ENCODE measurements around the gene CYP4A22.
"Not testable (repeated sequence)": the region's sequence is repeated elsewhere in the genome, so short reads cannot be mapped to it uniquely, and the experiment has no call there.

CYP4A22 gene

DNA sequence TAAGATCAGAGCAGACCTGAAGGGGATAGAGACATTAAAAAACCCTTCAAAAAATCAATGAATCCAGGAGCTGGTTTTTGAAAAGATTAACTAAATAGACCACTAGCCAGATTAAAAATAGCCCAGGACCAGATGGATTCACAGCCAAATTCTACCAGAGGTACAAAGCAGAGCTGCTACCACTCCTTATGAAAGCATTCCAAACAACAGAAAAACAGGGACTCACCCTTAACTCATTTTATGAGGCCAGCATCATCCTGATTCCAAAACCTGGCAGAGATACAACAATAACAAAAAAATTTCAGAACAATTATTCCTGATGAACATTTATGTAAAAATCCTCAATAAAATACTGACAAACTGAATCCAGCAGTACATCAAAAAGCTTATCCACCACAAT, 19.2 kb downstream of the CYP4A22 start:
- DNase-seq (ENCODE audit: low spot score): not testable (repeated sequence)

DNA sequence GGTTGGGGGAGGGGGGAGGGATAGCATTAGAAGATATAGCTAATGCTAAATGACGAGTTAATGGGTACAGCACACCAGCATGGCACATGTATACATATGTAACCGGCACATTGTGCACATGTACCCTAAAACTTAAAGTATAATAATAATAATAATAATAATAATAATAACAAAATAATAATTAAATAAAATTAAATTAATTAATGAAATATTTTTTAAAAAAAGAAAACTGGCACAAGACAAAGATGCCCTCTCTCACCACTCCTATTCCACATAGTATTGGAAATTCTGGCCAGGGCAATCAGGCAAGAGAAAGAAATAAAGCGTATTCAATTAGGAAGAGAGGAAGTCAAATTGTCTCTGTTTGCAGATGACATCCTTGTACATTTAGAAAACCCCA, 20.7 kb downstream of the CYP4A22 start:
- not testable (repeated sequence) for DNase-seq (ENCODE audit: low spot score)

DNA sequence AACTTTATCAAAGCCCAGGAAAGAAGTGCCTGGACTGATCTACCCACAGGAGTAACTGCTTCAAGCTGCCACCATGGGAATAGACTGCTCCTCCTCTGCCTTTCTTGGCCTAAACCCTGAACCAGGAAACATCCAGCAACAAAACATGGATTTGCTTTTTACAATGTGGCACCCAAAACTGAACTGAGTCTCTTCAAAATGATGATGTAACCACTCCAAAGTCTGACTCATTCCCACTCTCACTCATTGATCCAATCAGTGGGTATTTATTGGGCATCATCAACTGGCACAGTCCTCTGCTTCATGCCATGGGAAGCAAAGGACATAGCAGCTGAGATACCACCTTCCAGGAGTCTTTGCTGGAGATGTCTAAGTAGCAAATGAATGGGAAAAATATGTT, 23.5 kb downstream of the CYP4A22 start:
- DNase-seq (ENCODE audit: low spot score): no peak

DNA sequence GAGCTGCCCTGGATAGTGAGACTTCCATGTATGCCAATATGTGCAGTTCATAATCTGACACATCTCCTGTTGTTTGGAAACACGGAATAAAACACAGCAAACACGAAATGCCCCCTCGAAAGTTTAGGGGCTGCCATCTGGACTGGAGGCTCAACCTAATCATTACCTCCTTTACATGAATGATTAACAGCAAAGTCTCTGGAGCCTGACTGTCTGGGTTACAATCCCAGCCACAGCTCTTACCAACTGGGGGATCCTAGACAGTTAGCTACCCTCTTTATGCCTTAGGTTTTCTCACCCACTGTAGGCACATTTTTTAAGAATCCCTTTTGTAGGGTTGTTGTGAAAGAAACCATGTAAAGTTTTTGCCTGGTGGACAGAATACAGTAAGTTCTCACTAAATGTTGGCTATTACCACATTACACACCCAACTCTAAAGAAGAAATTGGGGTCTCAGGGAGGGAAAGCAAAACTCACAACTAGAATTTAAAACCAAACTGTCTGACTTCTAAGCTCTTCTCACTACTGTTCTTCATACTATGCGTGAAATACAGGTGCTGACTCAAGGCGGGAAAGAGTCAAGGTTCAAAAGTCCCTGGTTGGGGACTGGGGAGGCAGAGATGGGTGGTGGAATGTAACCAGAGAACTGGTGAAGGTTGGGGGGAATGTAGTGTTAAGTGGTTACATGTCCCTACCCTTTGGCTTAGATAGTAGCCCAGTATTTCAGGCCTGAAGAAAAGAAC, 24.2 kb downstream of the CYP4A22 start:
- no peak for DNase-seq (ENCODE audit: low spot score)

DNA sequence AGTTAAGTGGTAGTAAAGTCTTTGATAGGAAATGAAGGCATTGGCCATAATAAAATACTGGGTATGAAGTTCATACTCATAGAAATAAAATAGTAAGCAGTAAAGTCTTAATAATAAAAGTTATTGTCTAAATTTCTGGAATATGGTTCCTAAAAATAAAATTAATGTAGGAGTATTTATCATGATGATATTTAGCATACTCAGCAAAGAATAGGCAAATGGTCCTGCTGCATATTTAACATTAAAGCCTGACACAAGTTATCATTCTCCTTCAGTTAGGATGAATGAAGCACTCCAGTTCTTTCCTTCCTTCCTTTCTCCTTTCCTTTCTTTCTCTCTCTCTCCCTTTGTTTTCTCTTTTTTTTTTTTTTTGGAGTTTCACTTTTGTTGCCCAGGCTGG, 27.3 kb downstream of the CYP4A22 start:
- no peak for DNase-seq (ENCODE audit: low spot score)

DNA sequence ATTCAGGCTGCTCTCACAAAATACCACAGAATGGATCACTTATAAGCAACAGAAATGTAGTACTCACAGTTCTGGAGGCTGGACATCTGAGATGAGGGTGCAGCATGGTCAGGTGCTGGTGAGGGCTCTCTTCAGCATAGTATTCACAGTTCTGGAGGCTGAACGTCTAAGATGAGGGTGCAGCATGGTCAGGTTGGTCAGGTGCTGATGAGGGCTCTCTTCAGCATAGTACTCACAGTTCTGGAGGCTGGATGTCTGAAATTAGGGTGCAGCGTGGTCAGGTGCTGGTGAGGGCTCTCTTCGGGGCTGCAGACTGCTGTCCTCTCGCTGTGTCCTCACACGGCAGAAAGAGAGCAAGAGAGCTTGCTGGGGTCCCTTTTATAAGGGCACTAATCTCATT, 35.5 kb downstream of the CYP4A22 start:
- DNase-seq (ENCODE audit: low spot score): no peak

DNA sequence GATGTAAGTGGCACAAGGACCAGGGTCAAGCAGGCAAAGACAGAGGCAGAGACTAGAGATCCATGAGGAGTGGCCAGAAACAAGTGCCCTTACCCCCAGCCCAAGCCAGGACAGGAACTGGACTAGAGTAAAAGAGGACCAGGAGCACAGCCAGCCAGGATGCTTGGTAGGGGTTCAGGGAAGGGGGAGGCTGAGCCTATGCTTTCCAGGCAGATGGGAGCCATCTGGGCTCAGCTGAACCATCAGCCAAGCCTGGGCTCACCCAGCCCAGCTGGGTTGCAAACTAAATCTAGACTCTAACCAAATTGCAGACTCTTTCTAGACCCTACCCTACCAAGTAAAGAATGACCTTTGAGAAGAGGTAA, 37.4 kb downstream of the CYP4A22 start:
- no peak for DNase-seq (ENCODE audit: low spot score)

DNA sequence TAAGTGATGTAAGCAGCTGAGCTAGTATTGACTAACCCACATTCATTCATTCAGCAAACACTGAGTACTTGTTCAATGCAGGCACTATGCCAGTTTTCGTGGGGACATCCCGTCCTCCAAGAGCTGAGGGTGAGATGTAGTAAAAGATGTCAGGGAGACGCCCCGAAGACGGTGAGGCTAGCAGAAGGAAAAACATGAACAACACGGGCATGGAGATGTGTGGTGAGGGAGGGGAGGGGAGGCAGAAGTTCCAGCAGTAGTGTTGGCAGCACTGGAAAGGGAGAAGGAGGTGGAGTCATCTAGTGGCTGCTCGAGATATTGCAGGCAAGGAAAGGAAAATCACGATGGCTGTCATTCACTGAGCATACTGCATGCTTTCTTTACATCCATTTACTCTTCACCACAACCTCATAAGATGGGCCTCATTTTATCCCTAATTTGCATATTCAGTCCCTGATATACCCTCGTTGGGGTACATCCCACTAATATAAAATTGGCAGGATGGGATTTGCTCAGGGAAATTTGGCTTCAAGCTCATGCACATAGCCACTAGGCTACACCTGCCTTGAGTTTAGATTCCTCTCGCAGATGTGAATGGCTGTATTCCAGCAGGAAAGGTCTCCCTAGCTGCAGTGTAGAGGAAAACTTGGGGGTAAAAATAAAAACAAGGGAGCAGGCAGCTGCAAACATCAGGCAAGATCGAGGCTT, 38.1 kb downstream of the CYP4A22 start:
- DNase-seq (ENCODE audit: low spot score): peak; percentile 86

DNA sequence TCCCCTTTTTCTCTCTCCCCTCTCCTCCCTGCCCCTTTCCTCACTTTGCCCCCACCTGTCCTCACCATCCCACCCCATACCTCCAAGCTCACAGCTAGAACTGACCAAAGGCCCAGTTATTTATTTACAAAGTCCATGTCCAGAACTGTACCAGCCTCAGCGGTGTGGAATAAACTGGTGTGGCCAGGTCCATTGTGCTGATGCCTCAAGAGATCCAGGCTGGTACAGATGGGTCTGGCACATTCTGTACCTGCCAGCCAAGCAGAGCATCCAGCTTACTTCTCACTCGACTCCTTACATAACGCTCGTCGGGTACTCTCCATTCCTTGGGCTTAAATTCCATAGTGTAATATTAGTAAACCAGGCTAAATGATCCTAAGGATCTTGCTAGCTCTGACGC, 40.8 kb downstream of the CYP4A22 start:
- DNase-seq (ENCODE audit: low spot score): no peak

DNA sequence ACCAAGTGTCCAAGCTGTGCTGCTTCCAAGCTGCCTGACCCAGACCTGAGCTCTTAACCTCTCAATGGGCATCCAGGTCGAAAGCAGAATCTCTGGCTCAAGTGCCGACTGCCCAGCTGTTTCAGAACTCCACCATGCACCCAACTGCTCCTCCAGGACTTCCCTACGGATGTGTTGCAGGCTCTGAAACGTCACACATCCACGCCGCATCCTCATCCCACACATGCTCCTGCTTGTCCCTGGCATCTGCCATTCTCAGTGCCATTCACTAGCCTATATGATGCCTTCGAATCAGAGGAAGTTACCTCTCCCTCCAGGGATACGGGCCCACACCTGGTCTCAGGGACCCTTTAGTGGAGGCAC, 41.4 kb downstream of the CYP4A22 start:
- no peak for DNase-seq (ENCODE audit: low spot score)

DNA sequence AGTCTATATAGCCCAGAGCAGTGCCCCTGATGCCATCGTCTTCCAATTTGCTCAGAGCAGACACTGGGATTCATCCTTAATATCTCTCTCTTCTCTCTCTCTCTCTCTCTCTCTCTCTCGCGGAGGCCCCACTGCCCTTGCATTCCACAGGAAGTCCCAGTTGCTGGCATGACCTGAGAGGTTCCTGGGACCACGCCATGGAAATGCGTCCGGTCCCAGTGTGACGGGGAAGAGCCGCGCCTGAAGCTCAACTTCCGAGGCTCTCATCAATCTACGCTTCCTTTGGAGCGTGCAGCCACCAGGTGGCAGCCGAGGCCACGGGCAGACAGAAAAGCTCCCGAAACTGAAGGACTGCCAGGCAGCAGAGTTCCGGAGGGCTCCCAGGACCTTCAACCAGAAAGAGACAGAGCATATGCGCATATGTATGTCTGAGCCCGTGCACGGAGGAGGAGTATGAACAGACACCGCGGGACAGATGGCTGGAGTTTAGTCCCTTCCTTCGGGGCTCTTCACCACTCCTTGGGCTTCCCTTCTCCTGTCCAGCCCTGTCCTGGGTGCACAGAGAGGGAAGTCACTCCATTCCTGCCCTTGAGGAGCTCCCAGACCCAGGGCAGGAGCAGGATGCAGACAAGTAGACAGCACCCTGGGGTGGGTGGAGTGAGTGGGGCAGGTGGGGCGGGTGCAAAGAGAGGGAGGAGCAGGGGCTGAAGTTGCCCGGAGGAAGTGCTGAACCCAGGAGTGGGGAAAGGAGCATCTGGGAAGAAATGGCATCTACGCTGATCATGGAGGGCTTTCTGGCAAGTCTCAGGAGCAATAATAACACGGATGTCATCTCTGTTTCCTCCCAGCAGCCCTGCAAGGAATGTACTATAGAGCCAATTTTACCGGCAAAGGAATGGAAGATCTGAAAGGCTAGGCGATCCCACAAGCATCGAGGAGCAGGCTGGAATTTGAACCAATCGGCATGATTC, 42.1 kb downstream of the CYP4A22 start:
- DNase-seq (ENCODE audit: low spot score): peak; percentile 94

DNA sequence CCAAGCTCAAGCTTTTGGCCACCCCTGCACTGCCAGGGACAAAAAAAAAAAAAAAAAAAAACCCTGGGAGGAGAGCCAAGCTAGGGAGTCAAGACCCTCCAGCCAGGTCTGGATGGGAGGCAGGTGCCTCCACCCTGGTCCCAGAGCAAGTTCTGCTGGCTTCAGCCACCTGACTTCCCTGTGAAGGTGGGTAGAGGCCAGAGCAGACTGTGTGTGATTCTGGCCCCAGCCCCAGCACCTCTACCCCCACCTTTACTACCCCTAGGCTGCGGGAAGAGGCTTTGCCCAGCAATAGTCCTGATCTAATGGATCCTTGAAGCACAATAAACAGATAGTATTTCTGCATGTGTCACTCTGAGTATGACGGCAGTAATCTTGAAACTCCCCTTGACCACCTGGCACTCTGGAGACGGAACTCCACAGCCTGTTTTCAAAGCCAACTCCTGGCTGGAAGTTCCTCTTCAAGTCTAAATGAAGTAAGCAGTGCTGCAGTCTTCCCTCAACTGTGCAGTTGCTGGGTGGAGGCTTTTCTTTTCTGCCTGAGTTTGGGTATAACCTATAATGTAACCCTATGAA, 42.8 kb downstream of the CYP4A22 start:
- DNase-seq (ENCODE audit: low spot score): no peak

DNA sequence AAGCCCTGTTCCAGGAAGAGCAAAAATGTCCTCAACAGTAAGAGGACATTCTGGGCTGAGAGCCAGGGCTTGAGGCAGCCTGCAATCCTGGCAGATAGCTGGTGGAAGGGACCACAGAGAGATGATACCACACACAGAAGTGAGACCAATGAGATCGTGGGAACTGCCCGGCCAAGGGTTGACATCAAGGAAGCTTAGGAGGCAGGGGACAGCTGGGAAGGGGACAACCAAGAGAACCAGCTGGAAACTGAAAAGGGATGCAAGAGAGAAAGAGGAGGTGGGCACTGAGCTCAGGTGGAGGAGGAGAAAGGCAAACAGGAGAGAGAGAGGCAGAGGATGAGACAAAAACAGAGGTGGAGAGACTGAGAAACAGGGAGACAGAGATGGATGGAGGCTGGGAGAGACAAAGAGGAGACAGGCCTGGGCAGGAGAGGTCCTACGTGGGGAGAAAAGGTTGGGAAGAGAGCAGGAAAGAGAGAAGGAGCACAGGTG, 43.4 kb downstream of the CYP4A22 start:
- no peak for DNase-seq (ENCODE audit: low spot score)

DNA sequence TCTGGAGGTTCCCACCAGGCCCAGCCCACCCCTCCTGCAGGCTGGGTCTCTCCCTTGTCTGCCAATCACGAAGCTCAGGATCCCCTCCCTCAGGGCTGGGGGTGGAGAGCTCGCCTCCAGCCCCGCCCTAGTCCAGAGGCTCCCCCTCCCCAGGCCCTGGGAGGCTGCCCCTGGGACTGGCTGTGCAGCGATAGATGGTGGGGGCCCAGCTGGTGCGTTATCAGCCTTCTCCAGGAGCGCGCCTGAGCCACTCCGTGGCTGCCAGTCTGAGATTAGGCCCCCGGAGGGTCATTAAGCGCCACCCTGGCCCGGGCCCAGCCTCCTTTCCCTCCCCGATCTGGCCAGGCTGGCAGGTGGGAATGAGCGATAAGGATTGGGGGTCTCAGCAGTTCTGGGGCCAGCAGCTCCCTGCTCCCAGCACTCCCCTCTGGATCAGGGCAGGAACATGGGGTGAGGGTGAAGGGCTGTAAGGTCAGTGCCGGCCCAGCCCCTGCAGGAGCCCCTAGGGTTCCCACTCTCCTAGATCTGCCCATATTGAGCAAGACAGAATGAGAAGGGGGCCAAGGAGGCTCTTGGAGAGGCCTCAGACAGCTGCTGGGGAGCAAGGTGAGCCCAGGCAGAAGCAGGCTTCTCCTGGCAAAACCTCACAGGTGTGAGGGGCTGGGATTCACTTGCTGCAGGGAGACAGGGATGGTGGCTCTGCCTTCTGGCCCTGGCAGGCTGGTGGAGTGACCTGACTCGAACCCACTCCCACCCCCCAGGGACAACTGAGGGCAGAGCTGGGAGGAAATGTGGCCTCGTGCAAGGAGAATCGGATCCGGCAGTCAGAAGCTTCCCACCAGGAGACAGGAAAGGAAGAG, 44.1 kb downstream of the CYP4A22 start:
- no peak for DNase-seq (ENCODE audit: low spot score)

DNA sequence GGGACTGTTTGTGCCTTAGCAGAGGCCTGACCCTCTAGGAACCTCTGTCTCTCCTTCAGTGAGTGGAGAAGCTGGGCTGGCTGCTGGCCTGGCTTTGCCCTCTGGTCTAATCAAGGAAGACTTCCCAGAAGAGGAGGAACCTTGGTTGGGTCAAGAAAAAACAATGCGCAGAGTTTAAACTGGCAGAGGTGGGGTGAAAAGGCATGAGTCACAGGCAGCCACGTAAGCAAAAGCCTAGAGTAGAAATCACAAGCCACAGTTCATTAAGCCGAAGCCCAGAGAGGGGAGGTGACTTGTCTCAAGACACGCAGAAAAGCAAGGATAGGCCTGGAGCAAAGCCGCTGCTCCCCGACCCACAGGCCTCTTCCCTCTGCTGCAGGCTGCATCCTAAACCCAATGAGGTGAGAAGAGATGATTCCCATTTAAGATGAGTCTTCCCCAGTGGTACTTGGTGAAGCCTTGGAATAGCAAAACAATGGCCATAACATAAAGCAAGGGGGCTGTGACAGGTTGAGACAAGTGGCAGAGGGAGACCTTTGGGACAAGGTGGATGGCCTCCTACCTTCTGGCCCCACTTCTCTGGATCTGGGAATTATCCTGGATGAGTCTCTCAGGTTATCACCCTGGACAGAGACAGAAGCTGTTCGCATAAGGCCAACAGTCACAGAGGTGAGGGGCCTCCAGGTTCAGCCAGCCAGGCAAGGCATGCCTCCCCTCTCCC, 44.9 kb downstream of the CYP4A22 start:
- no peak for DNase-seq (ENCODE audit: low spot score)

DNA sequence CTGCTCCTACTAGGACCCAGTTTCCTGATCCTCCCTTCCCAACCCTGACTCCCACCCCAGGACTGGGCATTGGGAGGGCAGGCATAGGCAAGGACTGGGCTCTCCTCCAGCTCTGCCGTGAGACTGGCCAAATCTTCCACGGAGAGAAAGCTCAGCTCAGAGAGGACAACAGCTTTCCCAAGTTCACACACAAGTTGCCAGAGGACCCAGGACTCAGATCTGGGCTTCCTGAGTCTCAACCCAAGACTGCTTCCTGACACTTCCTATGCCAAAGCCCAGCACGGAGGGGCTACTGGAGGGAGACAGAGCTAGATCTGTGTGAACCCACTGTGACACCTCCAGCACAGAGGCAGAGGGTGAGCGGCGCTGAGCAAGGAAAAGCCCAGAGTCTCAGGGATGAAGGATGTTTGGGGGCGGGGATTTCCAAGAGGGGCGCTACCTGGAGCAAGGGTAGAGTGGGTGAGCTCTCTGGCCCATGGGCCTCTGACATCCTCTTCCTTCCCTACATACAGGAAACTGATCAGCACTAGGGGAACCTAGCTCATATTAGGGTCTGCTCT, 45.5 kb downstream of the CYP4A22 start:
- no peak for DNase-seq (ENCODE audit: low spot score)

DNA sequence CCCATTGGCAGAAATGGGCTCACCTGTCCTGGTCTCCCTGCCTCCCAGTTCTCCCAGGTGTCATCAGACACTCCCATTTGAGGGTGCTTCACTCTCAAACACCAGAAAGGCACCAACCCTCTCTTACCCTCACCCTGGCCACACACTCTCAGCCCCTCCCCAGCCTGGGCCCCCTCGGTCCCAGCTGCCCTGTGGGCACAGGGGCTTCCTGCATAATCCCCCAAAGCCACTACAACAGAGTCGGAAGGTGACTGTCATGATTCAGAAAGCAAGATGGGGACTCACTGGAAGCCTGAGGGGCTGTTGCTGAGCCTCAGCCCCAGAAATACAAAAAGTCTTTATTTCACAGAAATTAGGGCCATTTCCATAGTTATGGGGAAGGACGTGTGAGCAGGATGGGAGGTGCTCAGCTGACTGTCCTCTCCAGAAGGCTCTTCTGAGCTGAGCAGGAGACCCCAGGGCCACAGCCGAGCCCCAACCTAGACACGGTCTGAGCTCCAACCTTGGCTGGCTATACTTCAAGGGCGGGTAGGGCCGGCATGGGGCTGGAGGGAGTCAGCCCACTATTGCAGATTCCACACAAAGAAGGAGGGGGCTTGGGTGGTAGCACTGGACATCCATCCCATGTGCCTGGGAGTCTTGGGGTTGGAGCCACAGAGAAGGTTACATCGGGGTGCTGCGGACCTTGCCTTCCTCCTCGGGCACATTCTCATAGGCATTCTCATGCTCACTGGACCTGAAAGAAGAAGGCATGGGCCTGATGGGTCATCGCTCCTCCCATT, 46.3 kb downstream of the CYP4A22 start:
- no peak for DNase-seq (ENCODE audit: low spot score)

DNA sequence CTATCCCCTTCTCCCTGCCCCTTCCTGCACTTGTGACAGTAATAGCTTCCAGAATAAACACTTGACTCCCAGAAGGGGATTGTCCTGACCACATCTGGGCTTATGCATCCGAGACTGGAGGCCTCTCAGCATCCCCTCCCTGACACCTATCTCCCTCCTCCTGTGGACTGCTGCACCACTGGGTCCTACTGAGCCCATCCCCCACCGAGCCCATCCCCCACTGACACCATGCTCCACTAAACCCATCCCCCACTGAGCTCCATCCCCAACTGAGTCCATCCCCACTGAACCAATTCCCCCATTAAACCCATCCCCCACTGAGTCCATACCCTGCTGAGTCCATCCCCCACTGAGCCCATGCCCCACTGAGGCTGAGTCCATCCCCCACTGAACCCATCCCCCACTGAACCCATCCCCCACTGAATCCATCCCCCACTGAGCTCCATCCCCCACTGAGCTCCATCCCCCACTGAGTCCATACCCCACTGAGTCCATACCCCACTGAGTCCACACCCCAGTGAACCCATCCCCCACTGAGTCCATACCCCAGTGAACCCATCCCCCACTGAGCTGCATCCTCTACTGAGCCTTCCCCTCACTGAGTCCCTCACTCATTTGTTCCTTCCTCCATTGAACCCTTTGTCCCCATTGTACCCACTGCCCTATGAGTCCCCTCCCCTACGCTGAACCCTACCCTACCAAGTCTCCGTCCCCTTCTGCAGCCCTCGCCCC, 47.0 kb downstream of the CYP4A22 start:
- peak; percentile 14 for DNase-seq (ENCODE audit: low spot score)
